SK-N-SH treated with all-trans-retinoic acid at 6 μM for 48 hours (cell line): ENCODE measurements around the gene YJEFN3.

Source experiments
- ATAC-seq: fragments of 200-7000 bp; cut with Tn5 transposase; 3 replicates; pipeline ENCODE4 v1.9.1; 2020; ENCODE audit warnings: mild to moderate bottlenecking, moderate library complexity
- ARNTL ChIP-seq: fragments of 450-650 bp; formaldehyde crosslinking; IDR thresholded peaks from 2 replicates; pipeline ENCODE4 v1.5.0; 2020; ENCODE audit warnings: low read depth, mild to moderate bottlenecking, moderate library complexity, borderline replicate concordance
- BACH2 ChIP-seq: fragments of 250-450 bp; sonication (Bioruptor Pico); IDR thresholded peaks from 2 replicates; pipeline ENCODE4 v1.9.0; 2021; ENCODE audit warnings: mild to moderate bottlenecking, borderline replicate concordance
- ESRRG ChIP-seq: fragments of 250-450 bp; sonication (Bioruptor Pico); IDR thresholded peaks from 2 replicates; pipeline ENCODE4 v1.6.1; 2021; ENCODE audit warnings: mild to moderate bottlenecking
- GLIS3 ChIP-seq: fragments of 250-450 bp; sonication (Bioruptor Pico); IDR thresholded peaks from 2 replicates; pipeline ENCODE4 v1.5.0; 2020; ENCODE audit warnings: mild to moderate bottlenecking, moderate library complexity
- OSR1 ChIP-seq: fragments of 250-450 bp; sonication (Bioruptor Pico); IDR thresholded peaks from 2 replicates; pipeline ENCODE4 v1.8.0; 2022; ENCODE audit warnings: moderate library complexity, mild to moderate bottlenecking, inconsistent platforms
- PPARA ChIP-seq: fragments of 250-450 bp; sonication (Bioruptor Pico); IDR thresholded peaks from 2 replicates; pipeline ENCODE4 v1.5.0; 2020; ENCODE audit warnings: mild to moderate bottlenecking, borderline replicate concordance
- RARB ChIP-seq: fragments of 250-450 bp; sonication (Bioruptor Pico); IDR thresholded peaks from 2 replicates; pipeline ENCODE4 v1.8.0; 2021; ENCODE audit warnings: mild to moderate bottlenecking, moderate library complexity
- SNAI2 ChIP-seq: fragments of 250-450 bp; sonication (Bioruptor Pico); IDR thresholded peaks from 2 replicates; pipeline ENCODE4 v1.5.0; 2020; ENCODE audit warnings: mild to moderate bottlenecking, moderate library complexity
- TCF4 ChIP-seq: fragments of 250-450 bp; sonication (Bioruptor Pico); IDR thresholded peaks from 2 replicates; pipeline ENCODE4 v1.8.0; 2021; ENCODE audit warnings: mild to moderate bottlenecking, moderate library complexity, borderline replicate concordance
- TOX ChIP-seq: fragments of 250-450 bp; sonication (Bioruptor Pico); IDR thresholded peaks from 2 replicates; pipeline ENCODE4 v1.8.0; 2021; ENCODE audit warnings: mild to moderate bottlenecking, moderate library complexity, borderline replicate concordance
- ZC3H10 ChIP-seq: fragments of 250-450 bp; sonication (Bioruptor Pico); IDR thresholded peaks from 2 replicates; pipeline ENCODE4 v1.5.1; 2021; ENCODE audit warnings: mild to moderate bottlenecking, moderate library complexity
- ZFP3 ChIP-seq: fragments of 250-450 bp; sonication (Bioruptor Pico); IDR thresholded peaks from 2 replicates; pipeline ENCODE4 v1.5.0; 2020; ENCODE audit warnings: mild to moderate bottlenecking, moderate library complexity
- ZFP30 ChIP-seq: fragments of 450-650 bp; formaldehyde crosslinking; IDR thresholded peaks from 2 replicates; pipeline ENCODE4 v1.5.0; 2022; ENCODE audit warnings: mild to moderate bottlenecking, moderate library complexity
- ZNF565 ChIP-seq: fragments of 450-650 bp; formaldehyde crosslinking; conservative IDR thresholded peaks from 2 replicates; pipeline ENCODE4 v1.5.0; 2020; ENCODE audit warnings: low read depth, mild to moderate bottlenecking, moderate library complexity
- ZNF70 ChIP-seq: fragments of 450-650 bp; formaldehyde crosslinking; IDR thresholded peaks from 2 replicates; pipeline ENCODE4 v1.5.0; 2020; ENCODE audit warnings: mild to moderate bottlenecking, moderate library complexity
- ZNF8 ChIP-seq: fragments of 450-650 bp; formaldehyde crosslinking; IDR thresholded peaks from 2 replicates; pipeline ENCODE4 v1.5.0; 2020; ENCODE audit warnings: mild to moderate bottlenecking, moderate library complexity
- TF ChIP-seq, protein P1 (sequence below): fragments of 250-450 bp; sonication (Bioruptor Pico); IDR thresholded peaks from 2 replicates; pipeline ENCODE4 v1.5.1; 2020; ENCODE audit warnings: low read depth, mild to moderate bottlenecking, moderate library complexity
- TF ChIP-seq, protein P2 (sequence below): fragments of 250-450 bp; sonication (Bioruptor Pico); IDR thresholded peaks from 2 replicates; pipeline ENCODE4 v1.5.1; 2021; ENCODE audit warnings: mild to moderate bottlenecking, moderate library complexity
- TF ChIP-seq, protein P3 (sequence below): fragments of 250-450 bp; sonication (Bioruptor Pico); IDR thresholded peaks from 2 replicates; pipeline ENCODE4 v1.8.0; 2021; ENCODE audit warnings: low read depth, mild to moderate bottlenecking, moderate library complexity, borderline replicate concordance
- TF ChIP-seq, protein P4 (sequence below): fragments of 250-450 bp; sonication (Bioruptor Pico); IDR thresholded peaks from 2 replicates; pipeline ENCODE4 v1.8.0; 2020; ENCODE audit warnings: mild to moderate bottlenecking, moderate library complexity, borderline replicate concordance

Gene YJEFN3

DNA sequence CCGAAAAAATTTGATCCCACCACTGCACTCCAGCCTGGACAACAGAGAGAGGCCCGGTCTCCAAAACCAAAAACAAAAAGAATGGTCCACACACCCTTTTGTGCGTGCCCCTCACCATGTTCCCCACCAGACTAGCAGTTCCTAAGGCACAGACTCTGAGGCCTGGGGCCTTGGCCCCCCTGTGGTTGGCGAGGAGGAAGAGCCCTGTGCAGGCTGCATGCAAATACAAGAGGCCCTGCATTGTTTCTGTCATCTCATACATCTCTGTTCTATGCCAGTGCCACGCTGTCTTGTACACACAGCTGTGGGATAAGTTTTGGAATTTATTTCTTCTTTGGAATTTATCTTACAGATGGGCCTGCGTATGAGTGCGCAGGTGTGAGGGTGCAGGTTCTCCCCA, 4.7 kb upstream of the YJEFN3 start:
- TF ChIP-seq, protein P1, sequence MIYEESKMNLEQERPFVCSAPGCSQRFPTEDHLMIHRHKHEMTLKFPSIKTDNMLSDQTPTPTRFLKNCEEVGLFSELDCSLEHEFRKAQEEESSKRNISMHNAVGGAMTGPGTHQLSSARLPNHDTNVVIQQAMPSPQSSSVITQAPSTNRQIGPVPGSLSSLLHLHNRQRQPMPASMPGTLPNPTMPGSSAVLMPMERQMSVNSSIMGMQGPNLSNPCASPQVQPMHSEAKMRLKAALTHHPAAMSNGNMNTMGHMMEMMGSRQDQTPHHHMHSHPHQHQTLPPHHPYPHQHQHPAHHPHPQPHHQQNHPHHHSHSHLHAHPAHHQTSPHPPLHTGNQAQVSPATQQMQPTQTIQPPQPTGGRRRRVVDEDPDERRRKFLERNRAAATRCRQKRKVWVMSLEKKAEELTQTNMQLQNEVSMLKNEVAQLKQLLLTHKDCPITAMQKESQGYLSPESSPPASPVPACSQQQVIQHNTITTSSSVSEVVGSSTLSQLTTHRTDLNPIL (CRISPR knock-in tag) = no peak
- no peak for TF ChIP-seq RARB
- TF ChIP-seq BACH2 (CRISPR knock-in tag) = no peak
- TF ChIP-seq ZNF8 = no peak
- TF ChIP-seq OSR1 = no peak
- TF ChIP-seq, protein P2, sequence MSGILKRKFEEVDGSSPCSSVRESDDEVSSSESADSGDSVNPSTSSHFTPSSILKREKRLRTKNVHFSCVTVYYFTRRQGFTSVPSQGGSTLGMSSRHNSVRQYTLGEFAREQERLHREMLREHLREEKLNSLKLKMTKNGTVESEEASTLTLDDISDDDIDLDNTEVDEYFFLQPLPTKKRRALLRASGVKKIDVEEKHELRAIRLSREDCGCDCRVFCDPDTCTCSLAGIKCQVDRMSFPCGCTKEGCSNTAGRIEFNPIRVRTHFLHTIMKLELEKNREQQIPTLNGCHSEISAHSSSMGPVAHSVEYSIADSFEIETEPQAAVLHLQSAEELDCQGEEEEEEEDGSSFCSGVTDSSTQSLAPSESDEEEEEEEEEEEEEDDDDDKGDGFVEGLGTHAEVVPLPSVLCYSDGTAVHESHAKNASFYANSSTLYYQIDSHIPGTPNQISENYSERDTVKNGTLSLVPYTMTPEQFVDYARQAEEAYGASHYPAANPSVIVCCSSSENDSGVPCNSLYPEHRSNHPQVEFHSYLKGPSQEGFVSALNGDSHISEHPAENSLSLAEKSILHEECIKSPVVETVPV (CRISPR knock-in tag) = no peak
- no peak for TF ChIP-seq PPARA (CRISPR knock-in tag)
- TF ChIP-seq SNAI2 (CRISPR knock-in tag) = no peak
- TF ChIP-seq ZFP30 (CRISPR knock-in tag) = no peak
- TF ChIP-seq ARNTL = no peak
- no peak for ATAC-seq

DNA sequence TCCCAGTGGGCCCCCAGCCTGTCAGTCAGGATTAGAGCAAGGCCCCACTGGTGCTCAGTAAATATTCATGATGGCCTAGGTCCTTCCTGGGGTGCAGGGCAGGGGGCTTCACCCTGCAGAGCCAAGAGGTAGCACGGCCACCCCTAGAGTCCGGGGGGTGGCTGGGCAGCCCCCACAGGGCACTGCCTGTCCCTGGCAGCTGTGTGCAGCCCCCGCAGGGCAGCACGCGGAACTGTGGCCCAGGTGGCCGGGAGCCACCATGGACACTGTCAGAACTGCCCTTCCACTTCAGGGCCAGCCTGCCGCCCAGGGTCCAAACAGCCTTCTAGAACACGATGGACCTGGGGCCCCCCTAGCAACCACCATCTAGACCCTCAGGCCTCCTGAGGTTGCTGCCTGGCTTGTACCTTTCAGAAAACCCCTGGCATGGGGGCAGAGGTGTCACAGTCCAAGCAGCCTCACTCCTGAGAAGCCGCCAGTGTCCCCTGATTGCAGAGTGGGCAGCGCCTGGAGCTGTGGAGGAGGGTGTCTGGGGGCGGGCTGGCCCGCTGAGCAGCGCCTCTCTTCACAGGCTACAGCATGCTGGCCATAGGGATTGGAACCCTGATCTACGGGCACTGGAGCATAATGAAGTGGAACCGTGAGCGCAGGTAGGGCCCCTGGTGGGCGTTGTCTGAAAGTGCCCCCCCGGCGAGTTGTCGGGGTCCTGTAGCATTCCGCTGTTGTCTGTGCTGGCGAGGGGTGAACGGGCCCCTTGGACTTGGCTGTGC, 2.9 kb upstream of the YJEFN3 start:
- no peak for TF ChIP-seq ZNF8
- TF ChIP-seq, protein P3, sequence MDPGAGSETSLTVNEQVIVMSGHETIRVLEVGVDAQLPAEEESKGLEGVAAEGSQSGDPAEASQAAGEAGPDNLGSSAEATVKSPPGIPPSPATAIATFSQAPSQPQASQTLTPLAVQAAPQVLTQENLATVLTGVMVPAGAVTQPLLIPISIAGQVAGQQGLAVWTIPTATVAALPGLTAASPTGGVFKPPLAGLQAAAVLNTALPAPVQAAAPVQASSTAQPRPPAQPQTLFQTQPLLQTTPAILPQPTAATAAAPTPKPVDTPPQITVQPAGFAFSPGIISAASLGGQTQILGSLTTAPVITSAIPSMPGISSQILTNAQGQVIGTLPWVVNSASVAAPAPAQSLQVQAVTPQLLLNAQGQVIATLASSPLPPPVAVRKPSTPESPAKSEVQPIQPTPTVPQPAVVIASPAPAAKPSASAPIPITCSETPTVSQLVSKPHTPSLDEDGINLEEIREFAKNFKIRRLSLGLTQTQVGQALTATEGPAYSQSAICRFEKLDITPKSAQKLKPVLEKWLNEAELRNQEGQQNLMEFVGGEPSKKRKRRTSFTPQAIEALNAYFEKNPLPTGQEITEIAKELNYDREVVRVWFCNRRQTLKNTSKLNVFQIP (CRISPR knock-in tag) = no peak
- TF ChIP-seq ZC3H10 (CRISPR knock-in tag) = no peak
- TF ChIP-seq, protein P1 (CRISPR knock-in tag) = no peak
- TF ChIP-seq BACH2 (CRISPR knock-in tag) = no peak
- TF ChIP-seq ZFP30 (CRISPR knock-in tag) = no peak
- TF ChIP-seq, protein P2 (CRISPR knock-in tag) = no peak
- no peak for TF ChIP-seq ESRRG (CRISPR knock-in tag)
- no peak for TF ChIP-seq ZNF565 (CRISPR knock-in tag)
- no peak for TF ChIP-seq ARNTL
- no peak for TF ChIP-seq ZNF70
- no peak for TF ChIP-seq ZFP3 (CRISPR knock-in tag)
- TF ChIP-seq PPARA (CRISPR knock-in tag) = no peak
- TF ChIP-seq TCF4 (CRISPR knock-in tag) = no peak
- TF ChIP-seq, protein P4, sequence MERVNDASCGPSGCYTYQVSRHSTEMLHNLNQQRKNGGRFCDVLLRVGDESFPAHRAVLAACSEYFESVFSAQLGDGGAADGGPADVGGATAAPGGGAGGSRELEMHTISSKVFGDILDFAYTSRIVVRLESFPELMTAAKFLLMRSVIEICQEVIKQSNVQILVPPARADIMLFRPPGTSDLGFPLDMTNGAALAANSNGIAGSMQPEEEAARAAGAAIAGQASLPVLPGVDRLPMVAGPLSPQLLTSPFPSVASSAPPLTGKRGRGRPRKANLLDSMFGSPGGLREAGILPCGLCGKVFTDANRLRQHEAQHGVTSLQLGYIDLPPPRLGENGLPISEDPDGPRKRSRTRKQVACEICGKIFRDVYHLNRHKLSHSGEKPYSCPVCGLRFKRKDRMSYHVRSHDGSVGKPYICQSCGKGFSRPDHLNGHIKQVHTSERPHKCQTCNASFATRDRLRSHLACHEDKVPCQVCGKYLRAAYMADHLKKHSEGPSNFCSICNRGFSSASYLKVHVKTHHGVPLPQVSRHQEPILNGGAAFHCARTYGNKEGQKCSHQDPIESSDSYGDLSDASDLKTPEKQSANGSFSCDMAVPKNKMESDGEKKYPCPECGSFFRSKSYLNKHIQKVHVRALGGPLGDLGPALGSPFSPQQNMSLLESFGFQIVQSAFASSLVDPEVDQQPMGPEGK (CRISPR knock-in tag) = no peak
- TF ChIP-seq TOX (CRISPR knock-in tag) = no peak
- no peak for TF ChIP-seq GLIS3 (CRISPR knock-in tag)
- no peak for TF ChIP-seq RARB
- TF ChIP-seq, all 23 proteins: peak for 0
- ATAC-seq = no peak
